IPS-20b (cell line): ENCODE results near the gene ALKBH4.

ENCODE experiments used
- H3K27ac ChIP-seq: one replicate; pipeline ENCODE4 v1.5.1; 2013; ENCODE audit warnings: low read length
- H3K27me3 ChIP-seq: 2 replicates; pipeline ENCODE4 v1.6.1; 2013; ENCODE audit warnings: mild to moderate bottlenecking, low read length, inconsistent platforms; ENCODE audit not compliant: insufficient read depth
- H3K36me3 ChIP-seq: 2 replicates; pipeline ENCODE4 v1.6.1; 2013; ENCODE audit warnings: low read depth, mild to moderate bottlenecking, inconsistent platforms, low read length, moderate library complexity; ENCODE audit not compliant: insufficient read depth
- H3K4me1 ChIP-seq: 2 replicates; pipeline ENCODE4 v1.6.1; 2013; ENCODE audit warnings: mild to moderate bottlenecking, control low read depth, inconsistent platforms, low read length, moderate library complexity; ENCODE audit not compliant: insufficient read depth
- H3K4me3 ChIP-seq: 2 replicates; pipeline ENCODE4 v1.5.1; 2013; ENCODE audit warnings: mild to moderate bottlenecking, low read length, inconsistent platforms
- H3K9ac ChIP-seq: 2 replicates; pipeline ENCODE4 v1.6.1; 2013; ENCODE audit warnings: low read depth, mild to moderate bottlenecking, inconsistent platforms, low read length, moderate library complexity
- H3K9me3 ChIP-seq: 2 replicates; pipeline ENCODE4 v1.6.1; 2013; ENCODE audit warnings: mild to moderate bottlenecking, low read depth, low read length, inconsistent platforms; ENCODE audit not compliant: insufficient read depth

ALKBH4 gene

GRCh38 chr7:102472126-102473041, 7.7 kb upstream of the ALKBH4 start:
- Histone ChIP-seq H3K36me3 (peaks cover 32% of the 10 kb centered on the region), H3K9me3 (no peaks in the 10 kb centered on the region), H3K27ac (no peak overlapping the region), H3K4me3 (no peak overlapping the region), H3K27me3 (no peaks in the 10 kb centered on the region), H3K4me1 (no peaks in the 10 kb centered on the region), H3K9ac (no peak overlapping the region)

- H3K9ac ChIP-seq, result no peak overlapping the region
- H3K27ac ChIP-seq, result no peak overlapping the region
- no peaks in the 10 kb centered on the region for H3K27me3 ChIP-seq
- no peaks in the 10 kb centered on the region for H3K9me3 ChIP-seq
- H3K4me3 ChIP-seq, result no peak overlapping the region
- H3K36me3 ChIP-seq, result peaks cover 32% of the 10 kb centered on the region
- H3K4me1 ChIP-seq, result no peaks in the 10 kb centered on the region
These were observed 7.1 kb upstream of the ALKBH4 start for GRCh38 chr7:102471791-102472125.

GRCh38 chr7:102469972-102470825, 5.5 kb upstream of the ALKBH4 start:
- H3K9ac ChIP-seq, result no peak overlapping the region
- no peak overlapping the region for H3K27ac ChIP-seq
- H3K4me1 ChIP-seq, result no peaks in the 10 kb centered on the region; the same call in 1 of the 2 replicates
- H3K36me3 ChIP-seq, result peaks cover 32% of the 10 kb centered on the region
- H3K27me3 ChIP-seq, result no peaks in the 10 kb centered on the region
- H3K4me3 ChIP-seq, result no peak overlapping the region
- no peaks in the 10 kb centered on the region for H3K9me3 ChIP-seq

GRCh38 chr7:102469351-102469971, 4.8 kb upstream of the ALKBH4 start:
- peaks cover 32% of the 10 kb centered on the region for H3K36me3 ChIP-seq
- no peak overlapping the region for H3K4me3 ChIP-seq
- H3K4me1 ChIP-seq, result no peaks in the 10 kb centered on the region; the same call in 1 of the 2 replicates
- no peaks in the 10 kb centered on the region for H3K27me3 ChIP-seq
- H3K27ac ChIP-seq, result no peak overlapping the region
- no peak overlapping the region for H3K9ac ChIP-seq
- no peaks in the 10 kb centered on the region for H3K9me3 ChIP-seq

GRCh38 chr7:102468478-102469350, 4.1 kb upstream of the ALKBH4 start:
- Histone ChIP-seq H3K27ac (no peak overlapping the region), H3K4me1 (no peaks in the 10 kb centered on the region; the same call in 1 of the 2 replicates), H3K27me3 (no peaks in the 10 kb centered on the region), H3K4me3 (no peak overlapping the region), H3K9me3 (no peaks in the 10 kb centered on the region), H3K36me3 (peaks cover 30% of the 10 kb centered on the region), H3K9ac (no peak overlapping the region)

- peaks cover 21% of the 10 kb centered on the region for H3K36me3 ChIP-seq
- no peaks in the 10 kb centered on the region for H3K27me3 ChIP-seq
- no peak overlapping the region for H3K9ac ChIP-seq
- no peak overlapping the region for H3K4me3 ChIP-seq
- no peak overlapping the region for H3K27ac ChIP-seq
- no peaks in the 10 kb centered on the region; the same call in 1 of the 2 replicates for H3K4me1 ChIP-seq
- no peaks in the 10 kb centered on the region for H3K9me3 ChIP-seq
These were observed 3.2 kb upstream of the ALKBH4 start for GRCh38 chr7:102467581-102468477.

- Histone ChIP-seq H3K4me3 (peak overlapping the region; percentile 90; the same call in 1 of the 2 replicates), H3K27ac (no peak overlapping the region)
These were observed 1.4 kb upstream of the ALKBH4 start for GRCh38 chr7:102466097-102466496.

GRCh38 chr7:102463841-102464576, 654 bp downstream of the ALKBH4 start:
- Histone ChIP-seq H3K27ac (no peak overlapping the region), H3K4me1 (no peaks in the 10 kb centered on the region; the same call in 1 of the 2 replicates), H3K9me3 (no peaks in the 10 kb centered on the region), H3K9ac (peak overlapping the region; percentile 97), H3K27me3 (no peaks in the 10 kb centered on the region), H3K4me3 (peak overlapping the region; percentile 90), H3K36me3 (peaks cover 6% of the 10 kb centered on the region; the same call in 1 of the 2 replicates)

More at GRCh38 chr7:102466097-102466496, 1.4 kb upstream of the ALKBH4 start:
- Histone ChIP-seq H3K9me3 (no peaks in the 10 kb centered on the region), H3K27me3 (no peaks in the 10 kb centered on the region), H3K4me1 (no peaks in the 10 kb centered on the region; the same call in 1 of the 2 replicates), H3K9ac (peak overlapping the region; percentile 15; the same call in 1 of the 2 replicates), H3K36me3 (peaks cover 11% of the 10 kb centered on the region)

- no peaks in the 10 kb centered on the region for H3K27me3 ChIP-seq
- H3K4me1 ChIP-seq, result no peaks in the 10 kb centered on the region
- H3K4me3 ChIP-seq, result no peak overlapping the region
- H3K36me3 ChIP-seq, result peaks cover 30% of the 10 kb centered on the region
- H3K9me3 ChIP-seq, result no peaks in the 10 kb centered on the region
- no peak overlapping the region for H3K9ac ChIP-seq
- H3K27ac ChIP-seq, result no peak overlapping the region
These were observed 4.2 kb downstream of the ALKBH4 start for GRCh38 chr7:102460467-102460866.
